GM19438 (cell line): ENCODE results near the gene OTUD6A.
"Not testable (repeated sequence)": the region's sequence is repeated elsewhere in the genome, so short reads cannot be mapped to it uniquely, and the experiment has no call there.

ENCODE experiments used
- ATAC-seq: cut with Tn5 transposase; IDR thresholded peaks from one replicate; pipeline ENCODE4 v1.9.1; 2021; ENCODE audit warnings: low read depth; ENCODE audit not compliant: unreplicated experiment

The OTUD6A gene

DNA sequence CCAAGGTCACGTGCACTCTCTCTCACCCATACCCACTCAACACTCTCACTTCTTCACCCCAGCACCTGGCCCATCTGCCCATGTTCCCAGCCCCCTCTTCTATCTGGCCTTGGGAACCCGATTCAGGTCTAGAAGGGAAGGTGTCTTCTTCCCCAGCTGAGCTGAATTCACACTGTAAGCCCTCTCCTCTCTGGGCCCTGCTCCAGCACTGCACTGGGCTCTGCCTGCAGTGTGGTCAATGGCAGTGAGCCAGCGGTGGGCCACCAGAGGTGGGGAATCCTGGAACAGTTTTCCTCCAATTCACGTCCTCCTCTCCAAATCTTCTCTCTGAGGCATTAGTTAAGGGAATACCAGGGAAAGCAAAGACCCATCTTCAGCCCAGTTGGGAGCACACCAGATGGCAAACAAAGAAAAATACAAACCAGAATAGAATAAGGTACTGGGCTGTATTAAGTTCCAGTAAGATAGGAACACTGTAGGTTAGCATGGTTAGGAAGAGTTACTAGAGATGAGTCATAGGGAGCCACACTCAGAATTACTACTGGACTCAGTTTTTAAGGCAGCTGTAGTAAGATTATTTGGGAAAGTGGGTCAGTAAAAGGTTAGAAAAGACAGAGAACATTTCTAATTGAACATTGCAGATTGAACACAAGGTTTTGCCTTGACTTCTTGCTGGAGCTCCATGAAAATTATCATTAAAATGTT, 17.6 kb upstream of the OTUD6A start:
- ATAC-seq = no peak

DNA sequence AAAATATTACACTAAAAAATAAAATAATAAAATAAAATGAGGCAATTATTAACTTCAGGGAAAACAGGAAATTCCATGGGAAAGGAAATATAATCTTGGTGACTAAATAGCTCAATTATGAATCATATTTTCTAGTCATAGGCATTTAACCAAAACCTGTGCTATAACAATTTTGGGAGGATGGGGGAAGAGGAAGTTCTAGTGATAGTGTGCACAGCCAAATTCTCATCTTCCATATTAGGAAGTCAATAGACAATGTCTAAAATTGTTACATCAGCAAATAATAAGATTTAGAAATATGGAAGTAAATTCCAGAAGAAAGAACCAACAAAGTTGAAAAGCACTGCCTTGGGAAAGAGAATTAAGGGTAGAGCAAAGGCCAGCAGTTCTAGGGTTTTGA, 15.3 kb upstream of the OTUD6A start:
- no peak for ATAC-seq

DNA sequence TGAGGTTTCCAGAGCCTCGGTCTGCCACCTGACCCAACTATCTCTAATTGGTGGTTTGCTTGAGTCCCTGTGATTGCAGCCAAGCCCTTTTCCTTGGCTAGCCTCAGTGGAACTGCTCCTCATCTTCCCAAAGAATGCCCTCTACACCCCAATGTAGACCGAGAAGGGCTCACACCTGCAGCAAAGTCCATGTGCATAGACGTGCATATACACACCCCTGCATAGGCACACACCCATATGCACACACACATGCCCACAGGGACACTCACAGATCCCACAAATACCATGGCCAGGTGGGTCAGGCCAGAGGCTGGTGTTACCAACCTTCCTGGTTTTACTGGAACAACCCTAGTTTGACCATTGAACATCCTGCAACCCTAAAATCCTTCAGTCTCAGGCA, 12.9 kb upstream of the OTUD6A start:
- ATAC-seq = no peak

DNA sequence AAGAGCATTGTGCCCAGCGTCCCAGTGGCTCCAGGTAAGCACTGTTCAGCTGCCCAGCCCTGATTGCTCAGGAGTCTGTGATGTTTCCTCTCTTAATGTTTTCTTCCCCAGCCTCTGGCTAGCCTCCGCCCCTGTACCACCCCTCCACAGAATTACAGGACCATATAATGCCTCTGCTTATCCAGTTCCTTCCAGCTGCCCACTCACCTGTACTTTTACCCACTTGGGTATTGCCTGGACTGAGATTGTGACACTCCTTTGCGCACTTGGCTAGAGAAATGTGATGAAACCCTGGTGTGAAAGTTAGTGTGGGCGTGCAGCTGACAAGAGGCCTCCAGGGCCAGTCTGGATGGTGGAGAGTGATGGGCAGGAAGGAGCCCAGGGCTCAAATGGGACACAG, 12.3 kb upstream of the OTUD6A start, which contains the start of gene AWAT2:
Gene AWAT2, minus strand, starts transcription at position 14 of the 400 bp plus-strand sequence. Its CDS starts 6 bp downstream, at position 8.
- no peak for ATAC-seq

DNA sequence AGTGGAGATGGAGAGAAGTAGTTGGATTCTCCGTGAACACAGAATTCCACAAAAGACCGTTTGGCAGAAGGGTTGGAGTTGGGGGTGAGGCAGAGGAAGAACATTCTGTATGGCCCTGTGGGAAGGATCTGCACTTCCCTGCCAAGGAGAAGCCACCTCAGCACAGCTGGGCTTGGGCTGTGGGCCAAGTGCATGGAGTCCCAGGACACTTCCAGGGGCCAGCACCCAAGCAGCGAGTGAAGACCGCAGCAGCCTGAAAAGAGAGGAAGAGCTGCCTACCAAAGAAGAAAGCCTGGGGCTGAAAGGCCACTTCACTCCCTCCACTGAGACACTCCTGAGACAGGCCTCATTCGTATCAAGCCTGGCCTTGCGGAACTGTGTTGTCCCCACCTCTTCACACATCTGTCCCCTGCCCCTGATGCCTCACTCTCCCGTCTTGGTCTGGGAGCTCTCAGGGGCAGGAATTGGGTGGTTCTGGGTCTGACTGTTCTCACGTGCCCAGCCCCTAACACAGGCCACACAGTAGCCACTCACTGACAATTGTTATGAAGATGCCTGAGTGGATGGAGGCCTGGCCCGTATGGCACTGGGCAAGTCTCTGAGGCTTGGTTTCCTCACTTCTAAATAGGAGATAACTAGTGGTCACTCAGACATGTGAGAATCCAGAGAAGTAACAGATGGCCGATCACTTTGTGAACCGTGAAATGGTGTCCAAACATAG, 9.2 kb upstream of the OTUD6A start:
- ATAC-seq = no peak

DNA sequence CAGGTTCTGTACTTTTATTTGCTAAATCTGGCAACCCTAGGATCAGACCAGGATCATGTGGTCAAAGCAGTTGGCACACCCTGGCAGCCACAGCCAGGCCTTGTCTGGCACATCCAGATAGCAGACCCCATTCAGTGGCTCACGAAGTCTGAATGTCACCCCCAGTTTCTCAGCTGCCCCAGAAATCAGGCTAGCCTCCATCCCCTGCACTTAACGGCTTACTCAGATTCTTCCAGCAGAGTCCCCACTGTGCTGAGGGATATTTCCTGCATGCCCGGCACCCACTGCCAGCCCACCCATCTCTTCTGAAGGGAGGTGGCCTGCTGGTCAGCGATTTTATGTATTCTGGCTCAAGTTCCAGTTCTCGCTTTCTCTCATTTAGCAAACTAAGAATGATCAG, 7.9 kb upstream of the OTUD6A start:
- no peak for ATAC-seq

DNA sequence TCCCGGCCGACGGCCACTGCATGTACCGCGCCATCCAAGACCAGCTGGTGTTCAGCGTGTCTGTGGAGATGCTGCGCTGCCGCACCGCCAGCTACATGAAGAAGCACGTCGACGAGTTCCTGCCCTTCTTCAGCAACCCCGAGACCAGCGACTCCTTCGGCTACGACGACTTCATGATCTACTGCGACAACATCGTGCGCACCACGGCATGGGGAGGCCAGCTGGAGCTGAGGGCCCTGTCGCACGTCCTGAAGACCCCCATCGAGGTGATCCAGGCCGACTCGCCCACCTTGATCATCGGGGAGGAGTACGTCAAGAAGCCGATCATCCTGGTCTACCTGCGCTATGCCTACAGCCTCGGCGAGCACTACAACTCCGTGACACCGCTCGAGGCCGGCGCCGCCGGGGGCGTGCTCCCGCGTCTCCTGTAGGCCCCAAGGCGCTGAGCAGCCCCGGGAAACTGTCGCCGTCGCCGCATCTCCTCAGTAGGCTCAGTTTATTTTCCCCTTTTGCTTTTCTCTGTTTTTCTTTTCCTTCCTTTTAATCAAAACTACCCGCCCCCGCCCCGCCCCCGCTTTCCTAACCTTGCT, 799 bp downstream of the OTUD6A start:
- ATAC-seq = no peak

DNA sequence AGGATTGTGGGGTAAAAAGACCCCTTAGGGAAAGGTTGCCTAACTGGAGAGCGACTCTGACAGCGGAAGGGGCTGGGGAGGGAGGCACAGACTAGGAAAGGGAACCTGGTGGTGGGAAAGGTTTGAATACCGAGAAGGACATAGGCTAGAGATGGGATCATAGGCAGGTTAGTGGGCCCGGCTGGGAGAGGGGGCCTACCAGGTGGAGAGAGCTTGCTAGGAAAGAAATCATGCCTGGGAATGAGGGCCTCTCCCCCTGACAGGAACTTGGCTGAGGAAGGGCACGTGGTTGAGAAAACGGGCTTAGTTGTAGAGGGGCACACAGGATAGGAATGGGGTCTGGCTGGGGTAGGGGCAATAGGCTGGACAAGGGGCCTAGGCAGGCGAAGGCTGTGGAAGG, 4.4 kb downstream of the OTUD6A start:
- no peak for ATAC-seq

DNA sequence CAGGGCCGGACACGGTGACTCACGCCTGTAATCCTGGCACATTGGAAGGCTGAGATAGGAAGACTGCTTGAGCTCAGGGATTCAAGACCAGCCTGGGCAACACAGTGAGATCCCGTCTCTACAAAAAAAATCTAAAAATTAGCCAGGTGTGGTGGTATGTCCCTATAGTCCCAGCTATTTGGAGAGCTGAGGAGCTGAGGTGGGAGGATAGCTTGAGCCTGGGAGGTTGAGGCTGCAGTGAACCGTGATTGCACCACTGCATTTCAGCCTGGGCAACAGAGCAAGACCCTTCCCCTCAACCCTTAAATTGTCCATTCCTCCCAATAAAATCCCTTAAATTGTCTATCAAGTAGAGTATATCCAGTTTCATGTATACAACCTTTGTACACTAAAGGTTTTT, 17.0 kb downstream of the OTUD6A start:
- no peak for ATAC-seq

DNA sequence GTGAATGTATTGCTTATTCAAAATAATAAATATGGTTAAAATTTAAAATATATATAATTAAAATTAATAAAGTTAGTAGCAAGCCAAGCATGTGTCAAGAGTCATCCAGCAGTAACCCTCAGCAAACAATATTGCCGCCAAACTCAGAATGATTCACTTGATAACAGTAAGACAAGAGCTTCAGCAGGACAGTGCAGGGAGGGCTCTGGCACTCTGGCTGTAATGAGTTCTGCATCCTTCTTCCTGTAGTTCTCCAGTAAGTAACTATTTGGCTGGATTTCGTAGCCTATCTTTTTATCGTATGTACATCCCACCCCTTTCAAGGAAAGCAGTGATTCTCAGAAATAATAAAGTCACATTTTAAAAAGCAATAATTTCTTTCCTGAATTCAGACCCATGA, 17.6 kb downstream of the OTUD6A start:
- no peak for ATAC-seq

DNA sequence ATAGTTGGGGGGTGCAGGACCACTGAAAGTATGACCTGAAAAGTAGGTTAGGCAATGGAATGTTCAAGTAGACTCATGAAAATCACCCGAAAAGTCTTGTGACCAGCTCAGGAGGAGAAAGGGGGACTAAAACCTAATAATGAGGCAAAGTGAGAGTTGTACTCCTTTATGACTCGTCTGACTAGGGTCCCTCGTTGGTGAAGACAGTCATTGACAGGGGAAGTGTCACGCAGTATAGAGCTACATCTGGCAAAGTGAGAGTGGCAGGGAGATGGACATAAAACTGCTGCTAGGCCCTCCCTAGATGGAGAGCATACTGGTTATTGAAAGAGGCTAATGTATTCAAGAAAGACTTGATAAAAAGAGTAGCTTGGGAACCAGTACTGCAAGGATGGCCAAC, 20.5 kb downstream of the OTUD6A start:
- ATAC-seq = no peak

DNA sequence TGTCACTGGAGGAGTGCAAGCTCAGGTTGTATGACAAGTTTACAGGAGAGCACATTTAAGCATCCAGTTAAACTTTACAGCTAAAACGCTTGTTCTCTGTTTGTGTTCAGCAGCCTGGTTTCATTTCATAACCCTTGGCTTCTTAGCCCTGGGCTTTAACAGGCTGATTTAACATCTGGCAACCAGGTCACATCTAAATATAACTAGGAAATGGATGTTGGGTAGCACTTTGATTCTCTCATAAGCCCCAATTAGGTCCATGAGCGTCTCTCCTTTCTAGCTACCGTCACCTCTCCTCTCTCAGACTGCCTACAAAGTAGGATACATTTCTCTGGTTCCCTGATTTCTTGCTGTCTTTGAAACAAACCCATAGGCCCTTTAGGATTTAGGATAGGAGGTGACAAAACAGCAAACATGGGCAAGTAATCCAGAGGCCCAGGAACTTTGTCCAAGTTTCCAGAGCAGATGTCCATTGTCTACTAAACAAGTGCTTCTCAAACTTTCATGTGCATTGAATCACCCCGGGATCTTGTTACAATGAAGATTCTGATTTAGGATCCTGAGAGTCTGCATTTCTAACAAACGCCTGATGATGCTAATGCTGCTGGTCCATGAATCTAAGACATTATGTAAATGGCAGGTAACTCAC, 22.5 kb downstream of the OTUD6A start:
- ATAC-seq = no peak

DNA sequence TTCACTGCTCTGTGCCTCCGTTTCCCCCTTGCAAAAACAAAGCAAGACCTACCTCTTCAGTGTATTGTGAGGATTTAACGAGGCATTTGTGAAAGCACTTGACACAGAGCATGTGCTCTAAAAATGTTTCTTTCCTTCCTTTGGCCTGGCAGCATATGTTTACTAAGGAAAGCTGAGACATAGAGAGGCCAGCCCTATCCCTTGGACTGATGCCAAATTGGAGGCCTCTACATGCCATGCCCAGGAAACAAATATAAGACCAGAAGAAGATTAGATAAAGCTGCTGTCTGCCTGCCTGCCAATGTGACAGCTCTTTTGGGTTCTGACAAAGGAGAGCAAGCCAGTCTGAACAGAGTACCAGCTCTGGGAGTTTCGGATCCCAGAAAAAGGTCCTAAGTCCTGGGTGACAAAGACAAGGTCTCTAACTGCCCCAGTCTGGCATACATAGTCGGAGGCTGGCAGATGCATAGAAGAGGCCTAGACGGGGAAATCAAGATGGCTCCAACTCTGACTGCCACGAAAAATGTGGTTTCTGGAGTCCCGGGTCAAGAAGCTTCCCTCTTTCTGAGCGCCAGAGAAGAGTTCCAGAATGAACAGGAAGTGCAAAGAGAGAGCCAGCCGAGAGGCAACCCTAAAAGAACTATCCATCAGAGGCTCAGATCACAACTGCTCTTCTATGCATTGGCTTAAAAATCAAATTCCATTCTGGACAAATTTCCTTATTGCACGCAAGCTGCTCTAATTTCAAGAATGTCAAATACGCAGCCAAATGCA, 25.8 kb downstream of the OTUD6A start:
- no peak for ATAC-seq

DNA sequence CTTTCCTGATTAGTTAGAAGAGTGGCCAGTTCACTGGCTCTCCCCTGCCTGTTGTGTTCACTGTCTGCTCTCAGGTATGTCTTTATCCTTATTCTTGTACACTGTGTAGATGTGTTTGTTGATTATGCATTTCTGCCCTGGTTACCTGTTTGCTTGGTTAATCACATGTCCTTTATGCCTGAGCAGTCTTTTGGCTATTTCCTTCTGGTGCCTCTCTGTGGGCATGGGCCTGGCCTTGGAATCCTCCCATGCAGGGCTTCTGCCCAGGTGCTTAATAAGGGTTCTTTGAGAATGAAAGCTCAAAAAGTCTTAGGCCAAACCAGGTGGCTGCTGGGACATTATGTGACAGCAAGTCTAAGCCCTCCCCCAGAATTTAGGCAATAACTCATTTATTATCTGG, 26.5 kb downstream of the OTUD6A start:
- no peak for ATAC-seq

DNA sequence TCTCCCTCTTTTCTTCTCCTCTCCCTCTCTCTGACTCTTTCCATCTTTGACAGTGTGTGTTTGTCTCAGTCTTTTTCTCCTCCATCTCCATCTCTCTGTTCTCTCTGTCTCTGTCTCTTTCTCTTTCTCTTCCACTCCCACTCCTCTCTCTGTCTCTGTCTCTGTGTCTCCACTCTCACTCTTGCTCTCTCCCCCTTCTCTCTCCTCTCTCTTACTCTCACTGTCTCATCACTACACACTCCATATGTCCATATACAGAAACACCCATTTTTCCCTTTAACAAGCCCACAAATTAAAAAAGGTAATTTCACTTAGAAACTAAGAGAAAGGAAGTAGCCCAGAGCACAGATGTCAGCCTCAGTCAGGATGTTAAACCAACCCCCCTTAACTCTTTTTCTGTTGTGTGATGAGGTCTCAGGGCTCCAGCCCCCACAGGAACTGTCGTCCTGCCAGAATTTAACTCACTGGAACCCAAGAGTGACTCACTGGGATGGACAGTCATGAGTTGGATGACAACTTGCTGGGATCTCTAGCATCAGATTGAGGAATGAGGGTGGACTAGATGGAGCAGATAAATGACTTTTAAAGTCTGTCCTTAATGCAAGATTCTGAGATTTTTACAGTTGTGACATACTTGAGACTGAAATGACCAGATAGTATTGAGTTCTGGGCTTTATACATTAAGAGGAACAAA, 27.5 kb downstream of the OTUD6A start:
- no peak for ATAC-seq

DNA sequence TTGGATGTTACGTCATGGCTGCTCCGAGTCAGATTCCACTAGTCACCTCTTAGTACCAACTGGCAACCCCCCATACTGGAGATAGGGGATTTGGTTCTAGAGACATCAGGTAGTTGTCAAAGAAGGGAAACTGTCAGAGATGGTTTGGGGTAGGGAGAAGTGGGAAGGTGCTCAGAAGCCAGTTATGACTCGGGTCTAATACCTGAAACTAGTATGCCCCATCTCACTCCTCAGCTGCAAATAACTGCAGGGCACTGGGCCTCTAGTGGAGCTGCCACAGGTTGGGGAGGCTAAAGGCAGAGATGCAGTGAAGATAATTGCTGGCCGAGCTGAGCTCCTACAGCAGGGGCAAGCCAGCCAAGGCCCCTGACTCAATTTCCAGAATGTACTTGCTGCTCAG, 30.0 kb downstream of the OTUD6A start:
- ATAC-seq = no peak

DNA sequence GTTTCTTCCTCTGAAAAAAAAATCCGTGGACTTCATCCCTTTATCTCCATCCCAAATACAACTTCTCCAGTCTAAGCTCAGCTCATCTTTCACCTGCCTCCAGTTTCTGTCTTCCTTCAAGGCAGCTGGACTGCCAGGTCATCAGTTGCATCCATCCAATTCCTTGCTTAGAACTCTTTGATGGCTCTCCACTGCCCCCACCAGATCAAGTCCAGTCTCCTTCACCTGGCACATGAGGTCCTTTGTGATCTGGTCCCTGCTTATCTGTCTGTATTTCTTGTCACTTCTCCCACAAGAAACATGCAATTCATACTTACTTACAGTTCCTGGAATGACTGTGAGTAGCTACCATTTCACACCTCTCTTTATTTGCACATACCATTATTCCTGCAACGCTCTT, 33.8 kb downstream of the OTUD6A start:
- ATAC-seq = no peak

DNA sequence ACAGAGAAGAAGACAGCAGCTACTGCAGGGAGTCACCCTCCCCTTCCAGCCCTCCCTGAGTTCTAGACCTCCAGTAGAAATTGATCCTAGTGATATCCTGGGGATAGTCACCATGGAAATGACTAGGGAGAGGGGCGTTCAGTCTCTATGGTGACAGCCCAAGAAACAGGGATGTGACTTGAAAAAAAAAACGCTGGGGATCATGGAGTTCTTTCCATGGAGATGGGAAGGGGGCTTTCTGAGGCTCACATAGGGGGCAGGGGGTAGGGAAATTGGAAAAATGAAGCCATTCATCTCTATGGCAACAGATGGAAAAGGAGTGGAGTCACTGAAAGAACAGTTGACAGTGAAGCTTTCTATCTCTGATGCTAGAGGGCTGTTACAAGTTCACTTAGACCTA, 43.0 kb downstream of the OTUD6A start:
- no peak for ATAC-seq

DNA sequence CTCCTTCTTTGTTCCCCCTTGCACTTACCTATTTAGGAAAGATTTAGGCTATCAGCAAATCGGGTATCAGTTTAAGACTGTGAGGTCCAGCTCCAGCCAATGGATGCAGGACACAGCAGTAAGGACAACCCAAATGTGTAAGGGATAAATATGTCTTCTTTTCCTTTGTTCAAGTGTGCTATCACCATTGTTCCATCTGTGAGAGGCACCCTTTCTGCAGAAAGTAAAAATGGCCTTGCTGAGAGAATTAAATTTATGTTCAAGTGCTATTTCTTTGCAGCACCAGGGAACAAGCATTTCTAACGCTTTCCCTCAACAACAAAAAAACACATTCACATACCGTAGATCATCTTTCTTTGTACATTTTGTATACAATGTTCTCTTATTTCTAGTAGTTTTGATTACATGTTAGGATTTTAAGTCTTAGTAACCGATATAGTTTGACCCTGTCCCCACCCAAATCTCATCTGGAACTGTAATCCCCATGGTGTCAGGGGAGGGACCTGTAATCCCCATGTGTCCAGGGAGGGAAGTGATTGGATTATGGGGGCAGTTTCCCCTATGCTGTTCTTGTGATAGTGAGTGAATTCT, 49.3 kb downstream of the OTUD6A start:
- ATAC-seq = not testable (repeated sequence)
